ENCODE results near the gene FDPS.

Gene FDPS

GRCh38 chr1:155308493-155309422, at the start of gene FDPS:
Gene FDPS, plus strand, starts transcription at chr1:155308866. Its CDS starts 924 bp downstream, at chr1:155309790.
- DNase-seq: peak; percentile 95

DNA sequence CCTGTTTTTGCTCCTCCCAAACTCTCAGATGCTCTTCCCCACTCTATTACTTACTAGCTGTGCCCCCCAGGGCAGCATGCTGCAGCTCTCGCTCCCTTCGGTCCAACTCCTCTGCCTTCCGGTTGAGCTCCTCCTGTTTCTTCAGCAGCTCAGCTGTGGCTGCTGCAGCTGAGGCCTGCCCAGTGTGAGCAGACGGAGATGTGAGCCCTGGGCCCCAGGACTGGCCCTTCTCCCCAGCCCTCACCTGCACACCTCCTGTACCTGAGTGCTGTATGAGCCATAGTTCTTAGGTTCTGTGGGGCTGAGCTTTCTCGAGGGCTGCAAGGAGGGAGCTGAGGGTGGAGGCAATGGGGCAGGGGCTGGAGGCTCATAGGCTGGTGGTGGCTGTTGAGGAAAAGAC, 48.4 kb upstream of the FDPS start:
- DNase-seq: no peak

DNA sequence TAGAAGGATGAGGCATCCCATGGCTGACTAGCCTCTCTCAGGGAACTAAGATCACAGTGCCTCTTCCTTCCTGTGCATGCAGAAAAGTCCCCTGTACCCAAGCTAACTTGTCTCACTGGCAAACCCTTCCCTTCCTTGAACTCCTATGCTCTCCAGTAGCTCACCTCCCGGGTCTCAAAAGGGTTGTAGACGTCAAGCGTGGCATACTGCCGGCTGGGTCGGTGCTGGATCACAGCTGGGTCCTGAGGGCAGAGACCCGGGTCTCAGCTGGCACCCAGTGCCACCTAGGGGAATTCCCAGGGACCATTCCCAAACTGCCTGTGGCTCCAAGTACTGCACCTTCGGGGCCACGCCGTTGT, 47.2 kb upstream of the FDPS start:
- DNase-seq: no peak

DNA sequence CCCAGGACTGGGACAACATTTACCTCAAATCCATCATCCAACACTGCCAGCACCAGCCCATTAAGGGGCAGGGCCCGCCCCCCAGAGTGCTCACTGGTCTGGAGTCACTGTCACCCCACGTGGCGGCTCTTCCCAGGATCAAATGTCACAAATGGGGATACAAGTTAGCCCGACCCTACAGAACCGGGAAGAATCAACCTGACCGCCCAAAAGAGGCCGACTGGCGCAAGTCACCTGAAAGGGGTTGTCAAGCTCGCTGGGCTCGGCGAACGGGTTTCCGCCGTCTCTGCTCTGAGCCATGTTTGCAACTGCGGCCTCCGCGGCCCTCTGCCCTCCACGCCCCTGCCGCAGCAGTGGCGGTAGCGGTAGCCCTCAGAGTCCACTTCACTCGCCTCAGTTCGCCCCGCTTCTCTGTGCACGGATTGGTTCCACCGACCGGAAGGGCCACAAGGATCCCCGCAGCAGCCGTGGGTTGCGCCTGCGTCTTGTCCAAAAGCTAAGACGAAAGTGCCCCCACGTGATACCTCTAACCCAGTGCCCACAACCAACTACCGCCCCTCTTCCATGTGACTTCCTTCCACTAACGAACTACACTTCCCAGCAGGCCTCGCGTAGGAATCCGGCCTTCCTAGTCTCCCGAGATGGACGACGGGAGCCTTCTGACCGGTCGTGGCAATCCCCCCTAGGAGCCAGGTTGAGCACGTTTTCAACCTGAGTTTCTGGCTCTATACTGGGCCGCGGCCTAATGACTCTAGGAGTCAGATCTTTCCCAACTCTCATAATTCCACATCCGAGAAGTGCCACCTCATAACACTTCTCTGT, 46.6 kb upstream of the FDPS start, which contains the start of gene SCAMP3:
Gene SCAMP3 (minus strand): TSS at position 509 of the 822 bp plus-strand sequence. CDS start 209 bp downstream, at position 300.
- DNase-seq: peak; percentile 87

DNA sequence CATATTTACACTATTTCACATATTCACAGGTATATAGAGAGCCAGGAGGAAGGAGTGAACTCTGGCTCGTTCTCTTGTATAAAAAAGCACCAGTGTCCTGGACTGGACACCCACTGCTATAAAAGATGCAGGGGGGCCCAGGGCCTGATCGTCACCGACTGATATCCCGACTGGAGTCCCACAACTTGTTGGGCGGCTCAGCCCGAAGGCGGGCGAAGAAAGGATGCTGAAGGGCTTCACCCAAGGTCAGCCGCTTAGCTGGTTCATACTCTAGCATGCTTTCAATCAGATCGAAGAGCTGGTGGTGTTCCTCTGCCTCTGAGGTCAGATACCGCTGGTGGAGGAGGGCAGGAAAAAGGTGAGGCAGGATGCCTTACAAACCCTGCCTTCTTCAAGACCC, 45.6 kb upstream of the FDPS start:
- no peak for DNase-seq

GRCh38 chr1:155266553-155266952, 42.1 kb upstream of the FDPS start:
- no peak for DNase-seq

DNA sequence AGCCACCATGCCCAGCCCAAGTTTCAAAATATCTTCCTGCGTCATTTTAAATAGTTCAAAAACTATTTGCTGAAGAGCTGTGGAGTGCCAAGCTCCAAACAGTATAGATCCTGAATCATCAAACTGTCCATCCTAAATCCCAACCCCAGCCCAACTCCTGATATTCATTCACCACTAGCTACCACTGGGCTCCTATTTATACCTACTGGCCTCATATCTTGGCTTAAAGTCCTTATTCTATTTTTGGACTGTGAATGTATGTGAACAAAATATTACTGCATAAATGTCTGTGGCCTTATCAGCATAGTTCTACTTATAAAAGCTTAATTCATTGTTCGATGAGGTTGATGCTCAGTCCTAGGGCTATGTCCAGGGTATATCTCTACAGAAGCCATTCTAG, 41.3 kb upstream of the FDPS start:
- no peak for DNase-seq

DNA sequence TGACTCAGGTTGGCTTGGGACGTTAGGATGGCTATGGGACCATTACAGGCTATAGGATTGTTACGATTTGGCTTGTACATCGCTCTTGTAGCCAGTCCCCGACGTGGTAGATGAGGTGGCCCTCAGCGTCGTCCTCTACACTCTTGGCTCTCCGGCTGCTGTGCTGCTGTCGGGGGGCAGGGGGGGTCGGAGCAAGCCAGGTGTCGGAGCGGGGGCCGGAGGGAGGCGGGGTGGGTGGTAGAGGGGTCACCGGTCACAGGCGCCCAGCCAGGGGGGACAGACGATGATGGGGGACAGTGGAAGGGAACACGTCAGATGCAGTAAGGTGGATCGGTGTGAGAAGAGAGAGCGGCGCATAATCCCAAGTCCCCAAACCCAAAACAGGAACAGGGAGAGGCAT, 40.0 kb upstream of the FDPS start:
- no peak for DNase-seq

GRCh38 chr1:155269381-155269780, 39.3 kb upstream of the FDPS start:
- no peak for DNase-seq

- no peak for DNase-seq
Observed at GRCh38 chr1:155272466-155273342, 36.0 kb upstream of the FDPS start.

- DNase-seq: peak; percentile 84
Observed at GRCh38 chr1:155273343-155274245, 35.1 kb upstream of the FDPS start, which contains the start of gene CLK2. Gene CLK2, minus strand, starts transcription at chr1:155273504. Its CDS starts 2,527 bp downstream, at chr1:155270977.

DNA sequence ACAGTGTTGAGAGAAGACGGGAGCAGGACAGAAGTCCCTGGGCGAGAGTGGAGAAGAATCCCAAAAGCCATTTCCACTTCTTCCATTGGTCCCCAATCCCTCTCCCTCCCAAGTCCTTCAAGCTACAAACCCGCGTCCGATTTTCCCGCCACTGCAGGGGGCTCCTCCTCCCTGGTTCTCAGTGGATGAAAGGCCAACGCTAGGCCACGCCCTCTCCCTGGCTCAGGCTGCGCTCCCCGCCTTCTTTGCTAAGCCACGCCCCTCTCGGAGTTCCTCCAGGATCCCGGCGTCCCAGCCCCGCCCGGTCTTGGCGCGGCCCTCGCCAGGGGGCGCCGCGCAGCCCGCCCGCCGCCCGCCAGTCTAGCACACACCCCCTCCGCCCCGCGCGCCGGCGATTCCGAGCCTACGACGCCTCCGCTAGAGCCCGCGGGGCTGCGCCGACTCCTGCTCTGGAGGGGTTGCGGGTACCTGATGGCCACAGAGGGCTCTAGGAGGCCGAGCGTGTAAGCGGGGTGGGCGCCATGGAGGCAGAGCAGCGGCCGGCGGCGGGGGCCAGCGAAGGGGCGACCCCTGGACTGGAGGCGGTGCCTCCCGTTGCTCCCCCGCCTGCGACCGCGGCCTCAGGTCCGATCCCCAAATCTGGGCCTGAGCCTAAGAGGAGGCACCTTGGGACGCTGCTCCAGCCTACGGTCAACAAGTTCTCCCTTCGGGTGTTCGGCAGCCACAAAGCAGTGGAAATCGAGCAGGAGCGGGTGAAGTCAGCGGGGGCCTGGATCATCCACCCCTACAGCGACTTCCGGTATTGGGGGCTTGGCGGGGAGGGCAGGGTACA, 31.4 kb upstream of the FDPS start, which contains the start of gene HCN3:
Gene HCN3 (plus strand): TSS at position 394 of the 832 bp plus-strand sequence. CDS start 128 bp downstream, at position 522.
- DNase-seq: peak; percentile 80

GRCh38 chr1:155277902-155278688, 30.6 kb upstream of the FDPS start:
- peak; percentile 70 for DNase-seq

GRCh38 chr1:155278689-155279160, 29.9 kb upstream of the FDPS start:
- DNase-seq: no peak

DNA sequence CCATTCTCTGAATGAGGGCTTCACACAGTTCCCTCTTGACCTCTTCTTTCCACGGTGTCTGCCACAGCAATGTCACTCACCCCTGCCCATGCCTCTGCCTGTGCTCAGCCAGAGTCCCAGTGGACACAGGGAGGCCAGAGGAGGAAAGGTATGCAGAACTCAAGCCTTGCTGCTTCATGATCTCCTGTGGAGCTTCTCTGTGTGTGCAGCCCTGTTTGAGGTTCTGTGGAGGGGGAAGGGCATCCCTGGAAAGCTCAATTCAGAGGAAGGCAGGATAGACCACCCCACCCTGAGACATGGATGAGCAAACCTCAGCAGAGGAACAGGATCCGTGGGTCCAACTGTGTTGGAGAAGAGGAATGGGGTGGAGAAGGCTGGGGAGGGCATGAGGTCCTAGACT, 29.4 kb upstream of the FDPS start:
- no peak for DNase-seq

- DNase-seq: no peak
Observed at GRCh38 chr1:155282488-155283091, 26.1 kb upstream of the FDPS start.

DNA sequence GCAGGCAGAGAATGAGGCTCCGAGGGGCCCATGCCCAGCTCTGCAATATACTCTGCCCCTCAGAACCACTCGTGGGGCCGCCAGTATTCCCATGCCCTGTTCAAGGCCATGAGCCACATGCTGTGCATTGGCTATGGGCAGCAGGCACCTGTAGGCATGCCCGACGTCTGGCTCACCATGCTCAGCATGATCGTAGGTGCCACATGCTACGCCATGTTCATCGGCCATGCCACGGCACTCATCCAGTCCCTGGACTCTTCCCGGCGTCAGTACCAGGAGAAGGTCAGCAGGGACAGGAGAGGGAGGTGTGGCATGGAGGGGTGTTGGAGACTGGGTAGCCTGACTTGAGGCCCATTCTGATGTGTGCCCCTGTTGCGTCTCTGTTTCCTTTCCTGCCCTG, 24.2 kb upstream of the FDPS start:
- DNase-seq: no peak

- DNase-seq: no peak
Observed at GRCh38 chr1:155285063-155285462, 23.6 kb upstream of the FDPS start.

- no peak for DNase-seq
Observed at GRCh38 chr1:155285631-155286044, 23.0 kb upstream of the FDPS start.

Data from NCI-H1436 treated with DMSO at 0.1 percent for 48 hours (cell line).